Measurements from ENCODE around the gene KIF1A. TPM values are rescaled to one million over a fixed set of nuclear protein-coding genes. Genes with fewer than 3 reads are reported as not detected.
"Not testable (repeated sequence)": the region's sequence is repeated elsewhere in the genome, so short reads cannot be mapped to it uniquely, and the experiment has no call there.

The KIF1A gene
- total and polyA plus RNA-seq, 2 of the 13 experiments (the other 11 are each of a cell fraction or from before 2014, with no cell fraction given): 0.01 TPM; not detected in 1

DNA sequence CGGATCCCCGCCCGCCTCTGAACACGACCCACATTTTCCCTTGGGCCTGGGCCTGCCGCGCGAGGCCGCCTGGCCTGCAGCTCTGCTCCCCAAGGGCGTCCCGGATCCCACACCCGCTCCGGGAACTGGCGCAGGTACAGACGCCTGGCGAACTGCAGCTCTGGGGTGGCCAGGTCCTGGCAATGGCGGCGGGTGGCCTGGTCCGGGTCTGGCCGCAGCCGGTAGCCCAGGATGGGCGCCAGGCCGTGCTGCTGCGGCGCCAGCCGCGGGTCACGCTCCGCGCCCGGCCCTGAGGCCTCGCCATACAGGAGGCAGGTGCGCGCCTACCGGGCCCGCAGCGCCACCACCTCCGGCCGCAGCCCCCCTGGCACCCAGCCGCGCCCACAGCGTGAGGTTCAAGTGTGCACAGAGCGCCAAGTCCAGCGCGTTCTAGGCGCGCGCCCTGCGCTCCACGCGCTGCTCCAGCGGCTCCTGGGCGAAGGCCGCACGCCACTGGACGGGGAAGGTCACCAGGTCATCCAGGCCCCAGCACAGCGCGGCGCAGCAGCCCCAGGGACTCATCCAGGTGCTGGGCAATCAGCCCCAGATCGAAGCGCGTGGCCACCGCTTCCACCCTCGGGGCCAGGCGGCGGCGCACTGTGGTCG lies 118.8 kb downstream of the KIF1A start:
- ATAC-seq: no peak
- H3K79me2 ChIP-seq (ENCODE audit: insufficient read depth, low read length): no peaks in the 10 kb centered on the region
- H3K27ac ChIP-seq (ENCODE audit: extremely low read length, insufficient read depth, low read length): no peak overlapping the region
- no peaks in the 10 kb centered on the region for H3K4me1 ChIP-seq (ENCODE audit: insufficient read depth, low read length)
- TF ChIP-seq, protein P1, sequence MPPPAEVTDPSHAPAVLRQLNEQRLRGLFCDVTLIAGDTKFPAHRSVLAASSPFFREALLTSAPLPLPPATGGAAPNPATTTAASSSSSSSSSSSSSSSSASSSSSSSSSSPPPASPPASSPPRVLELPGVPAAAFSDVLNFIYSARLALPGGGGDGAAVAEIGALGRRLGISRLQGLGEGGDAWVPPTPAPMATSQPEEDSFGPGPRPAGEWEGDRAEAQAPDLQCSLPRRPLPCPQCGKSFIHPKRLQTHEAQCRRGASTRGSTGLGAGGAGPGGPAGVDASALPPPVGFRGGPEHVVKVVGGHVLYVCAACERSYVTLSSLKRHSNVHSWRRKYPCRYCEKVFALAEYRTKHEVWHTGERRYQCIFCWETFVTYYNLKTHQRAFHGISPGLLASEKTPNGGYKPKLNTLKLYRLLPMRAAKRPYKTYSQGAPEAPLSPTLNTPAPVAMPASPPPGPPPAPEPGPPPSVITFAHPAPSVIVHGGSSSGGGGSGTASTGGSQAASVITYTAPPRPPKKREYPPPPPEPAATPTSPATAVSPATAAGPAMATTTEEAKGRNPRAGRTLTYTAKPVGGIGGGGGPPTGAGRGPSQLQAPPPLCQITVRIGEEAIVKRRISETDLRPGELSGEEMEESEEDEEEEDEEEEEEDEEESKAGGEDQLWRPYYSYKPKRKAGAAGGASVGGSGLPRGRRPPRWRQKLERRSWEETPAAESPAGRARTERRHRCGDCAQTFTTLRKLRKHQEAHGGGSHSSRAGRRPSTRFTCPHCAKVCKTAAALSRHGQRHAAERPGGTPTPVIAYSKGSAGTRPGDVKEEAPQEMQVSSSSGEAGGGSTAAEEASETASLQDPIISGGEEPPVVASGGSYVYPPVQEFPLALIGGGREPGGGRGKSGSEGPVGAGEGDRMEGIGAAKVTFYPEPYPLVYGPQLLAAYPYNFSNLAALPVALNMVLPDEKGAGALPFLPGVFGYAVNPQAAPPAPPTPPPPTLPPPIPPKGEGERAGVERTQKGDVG (CRISPR knock-in tag; IDR thresholded peaks at IDR 0.05; ENCODE audit: borderline replicate concordance): no peak
- no peak for TF ChIP-seq ZKSCAN5 (CRISPR knock-in tag; IDR thresholded peaks at IDR 0.05)
- TF ChIP-seq REXO4 (CRISPR knock-in tag; IDR thresholded peaks at IDR 0.05; ENCODE audit: borderline replicate concordance): no peak
- no peak for TF ChIP-seq TCF7 (IDR thresholded peaks at IDR 0.05; ENCODE audit: low read depth)
- TF ChIP-seq NKX3-1 (CRISPR knock-in tag; IDR thresholded peaks at IDR 0.05): no peak
- TF ChIP-seq MYNN (CRISPR knock-in tag; IDR thresholded peaks at IDR 0.05; ENCODE audit: low read depth): no peak
- TF ChIP-seq RFX3 (CRISPR knock-in tag; IDR thresholded peaks at IDR 0.05): no peak
- TF ChIP-seq, protein P2, sequence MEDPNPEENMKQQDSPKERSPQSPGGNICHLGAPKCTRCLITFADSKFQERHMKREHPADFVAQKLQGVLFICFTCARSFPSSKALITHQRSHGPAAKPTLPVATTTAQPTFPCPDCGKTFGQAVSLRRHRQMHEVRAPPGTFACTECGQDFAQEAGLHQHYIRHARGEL (CRISPR knock-in tag; IDR thresholded peaks at IDR 0.05): no peak
- TF ChIP-seq ZNF329 (CRISPR knock-in tag; IDR thresholded peaks at IDR 0.05; ENCODE audit: low read depth): no peak
- TF ChIP-seq ATF1 (CRISPR knock-in tag; IDR thresholded peaks at IDR 0.05): no peak
- TF ChIP-seq PHF8 (CRISPR knock-in tag; IDR thresholded peaks at IDR 0.05): no peak
- TF ChIP-seq, protein P3, sequence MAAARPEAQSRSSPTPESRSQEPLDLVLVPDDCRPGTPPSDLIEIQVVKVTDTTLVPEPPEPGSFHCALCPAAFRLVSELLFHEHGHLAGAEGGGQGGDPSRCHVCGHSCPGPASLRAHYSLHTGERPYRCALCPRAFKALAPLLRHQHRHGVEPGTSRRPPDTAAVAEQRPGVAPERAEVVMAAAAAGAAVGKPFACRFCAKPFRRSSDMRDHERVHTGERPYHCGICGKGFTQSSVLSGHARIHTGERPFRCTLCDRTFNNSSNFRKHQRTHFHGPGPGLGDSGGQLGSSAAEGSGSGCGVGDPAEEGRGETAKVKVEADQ (CRISPR knock-in tag; IDR thresholded peaks at IDR 0.05; ENCODE audit: borderline replicate concordance): no peak
- TF ChIP-seq JUND (CRISPR knock-in tag; IDR thresholded peaks at IDR 0.05): no peak
- no peak for TF ChIP-seq HNF4G (IDR thresholded peaks at IDR 0.05; ENCODE audit: borderline replicate concordance, low read depth, low read length)
- TF ChIP-seq HNF4G (CRISPR knock-in tag; IDR thresholded peaks at IDR 0.05; ENCODE audit: borderline replicate concordance, low read depth): no peak
- no peak for TF ChIP-seq ZNF589 (CRISPR knock-in tag; conservative IDR thresholded peaks at IDR 0.05)
- intact Hi-C loops (cut with micrococcal nuclease; ENCODE audit: unreplicated experiment): no loop called here
- H2AFZ ChIP-seq (ENCODE audit: low read length): no peak overlapping the region
- BruUV-seq (replicated peaks): no TSS peak
- no peak overlapping the region for H3K9ac ChIP-seq (ENCODE audit: insufficient read depth, low read depth, low read length)
- H4K20me1 ChIP-seq (ENCODE audit: insufficient read depth, low read length): no peaks in the 10 kb centered on the region
- H3K36me3 ChIP-seq (replicated peaks in 1 of 2; ENCODE audit: control insufficient read depth in 1 of 2, insufficient read depth in 2 of 2, low read length in 2 of 2): no peaks in the 10 kb centered on the region
- H3K9me3 ChIP-seq (ENCODE audit: low read length): no peaks in the 10 kb centered on the region
- FAIRE-seq: no peak
- H3K4me3 ChIP-seq (replicated peaks in 1 of 3; ENCODE audit: insufficient read depth in 1 of 3, low read depth in 2 of 3, low read length in 3 of 3): no peak overlapping the region
- ChIA-PET POLR2A (no interaction called here), CTCF (ENCODE audit: low intra/inter-chr PET ratio, low total read pairs) (no interaction called here)
- in situ Hi-C loops (cut with HindIII; ENCODE audit: extremely low pct_ligation_motif_present, low pct_unique_long_range_greater_than_20kb): loop anchor here (10.0 kb wide), 1 partner anchor 176 kb away; no protein-coding TSS in a partner anchor
- H3K27me3 ChIP-seq (ENCODE audit: control insufficient read depth in 1 of 2, insufficient read depth in 2 of 2, low read length in 2 of 2): peaks cover 24 to 56% of the 10 kb centered on the region in 2 experiments
- H3K4me2 ChIP-seq (ENCODE audit: low read depth, low read length): no peak overlapping the region
- DNase-seq (ENCODE audit: low spot score): no peak
- 59% methylated on average over 32 of the region's 67 CpGs for WGBS (ENCODE audit: low lambda C conversion rate)

DNA sequence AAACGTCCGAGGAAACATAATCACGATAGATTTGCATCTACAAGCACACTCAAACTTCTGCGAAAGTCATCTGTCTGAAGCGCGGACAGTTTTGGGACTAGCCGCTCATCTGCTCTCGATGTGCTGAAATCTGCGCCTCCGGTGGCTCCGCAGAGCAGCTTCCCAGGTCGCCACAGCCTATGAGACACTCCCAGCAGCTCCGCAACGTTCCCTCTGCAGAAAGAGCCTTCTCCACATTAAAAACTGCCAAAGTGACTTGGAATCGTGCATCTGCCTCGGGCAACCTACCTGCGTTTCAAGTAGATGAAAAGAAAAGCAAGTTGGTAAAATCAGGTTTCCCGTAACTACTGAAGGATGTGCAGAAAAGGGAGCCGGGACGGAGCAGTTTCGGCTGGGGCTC lies 119.4 kb downstream of the KIF1A start:
- H2AFZ ChIP-seq (ENCODE audit: low read length); H3K36me3 ChIP-seq (replicated peaks in 1 of 2; ENCODE audit: control insufficient read depth in 1 of 2, insufficient read depth in 2 of 2, low read length in 2 of 2); H3K27ac ChIP-seq (ENCODE audit: extremely low read length, insufficient read depth, low read length); POLR2A ChIA-PET; CTCF ChIA-PET (ENCODE audit: low intra/inter-chr PET ratio, low total read pairs); H3K79me2 ChIP-seq (ENCODE audit: insufficient read depth, low read length); H3K4me3 ChIP-seq (replicated peaks in 1 of 3; ENCODE audit: insufficient read depth in 1 of 3, low read depth in 2 of 3, low read length in 3 of 3); ATAC-seq; H3K4me1 ChIP-seq (ENCODE audit: insufficient read depth, low read length); DNase-seq (ENCODE audit: low spot score); FAIRE-seq; intact Hi-C loops (cut with micrococcal nuclease; ENCODE audit: unreplicated experiment); H3K4me2 ChIP-seq (ENCODE audit: low read depth, low read length); H4K20me1 ChIP-seq (ENCODE audit: insufficient read depth, low read length); H3K9ac ChIP-seq (ENCODE audit: insufficient read depth, low read depth, low read length); BruUV-seq (replicated peaks); H3K9me3 ChIP-seq (ENCODE audit: low read length): not testable (repeated sequence)
- WGBS (ENCODE audit: low lambda C conversion rate): 39% methylated on average over 14 of the region's 21 CpGs
- peaks cover 23 to 53% of the 10 kb centered on the region in 2 experiments for H3K27me3 ChIP-seq (ENCODE audit: control insufficient read depth in 1 of 2, insufficient read depth in 2 of 2, low read length in 2 of 2)
- in situ Hi-C loops (cut with HindIII; ENCODE audit: extremely low pct_ligation_motif_present, low pct_unique_long_range_greater_than_20kb): loop anchor here (10.0 kb wide), 1 partner anchor 176 kb away; no protein-coding TSS in a partner anchor
